ENCODE measurements around the gene NR1H4.
"Not testable (repeated sequence)": the region's sequence is repeated elsewhere in the genome, so short reads cannot be mapped to it uniquely, and the experiment has no call there.

Gene NR1H4

DNA sequence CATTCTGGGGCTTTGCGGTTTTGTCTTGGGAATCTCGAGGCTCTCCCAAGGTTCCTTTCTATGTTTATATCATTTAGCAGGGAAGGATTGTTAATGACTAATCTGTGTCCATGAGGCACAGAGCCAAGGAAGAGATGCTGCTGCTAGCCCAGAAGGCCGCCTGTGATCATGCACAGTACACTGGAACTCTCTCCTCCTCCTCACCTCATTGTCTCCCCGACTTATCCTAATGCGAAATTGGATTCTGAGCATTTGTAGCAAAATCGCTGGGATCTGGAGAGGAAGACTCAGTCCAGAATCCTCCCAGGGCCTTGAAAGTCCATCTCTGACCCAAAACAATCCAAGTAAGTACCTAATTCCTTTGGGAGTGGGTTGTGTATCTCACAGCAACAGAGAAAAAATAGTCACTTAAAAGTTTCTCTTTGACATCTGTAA is at the start of gene NR1H4:
Gene NR1H4, plus strand, starts transcription at position 151 of the 435 bp plus-strand sequence. CDS start 19,458 bp downstream, outside the sequence.
- no peak within 1 kb of the TSS for H3K4me3 ChIP-seq (ENCODE audit: low read depth, low read length)
- ChIA-PET POLR2A (no interaction called here), CTCF (no interaction called here)
- no peak for DNase-seq (ENCODE audit: low read depth, low spot score)
- TF ChIP-seq, protein P1, sequence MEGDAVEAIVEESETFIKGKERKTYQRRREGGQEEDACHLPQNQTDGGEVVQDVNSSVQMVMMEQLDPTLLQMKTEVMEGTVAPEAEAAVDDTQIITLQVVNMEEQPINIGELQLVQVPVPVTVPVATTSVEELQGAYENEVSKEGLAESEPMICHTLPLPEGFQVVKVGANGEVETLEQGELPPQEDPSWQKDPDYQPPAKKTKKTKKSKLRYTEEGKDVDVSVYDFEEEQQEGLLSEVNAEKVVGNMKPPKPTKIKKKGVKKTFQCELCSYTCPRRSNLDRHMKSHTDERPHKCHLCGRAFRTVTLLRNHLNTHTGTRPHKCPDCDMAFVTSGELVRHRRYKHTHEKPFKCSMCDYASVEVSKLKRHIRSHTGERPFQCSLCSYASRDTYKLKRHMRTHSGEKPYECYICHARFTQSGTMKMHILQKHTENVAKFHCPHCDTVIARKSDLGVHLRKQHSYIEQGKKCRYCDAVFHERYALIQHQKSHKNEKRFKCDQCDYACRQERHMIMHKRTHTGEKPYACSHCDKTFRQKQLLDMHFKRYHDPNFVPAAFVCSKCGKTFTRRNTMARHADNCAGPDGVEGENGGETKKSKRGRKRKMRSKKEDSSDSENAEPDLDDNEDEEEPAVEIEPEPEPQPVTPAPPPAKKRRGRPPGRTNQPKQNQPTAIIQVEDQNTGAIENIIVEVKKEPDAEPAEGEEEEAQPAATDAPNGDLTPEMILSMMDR (IDR thresholded peaks at IDR 0.05; ENCODE audit: insufficient read depth, low read length, missing control alignments), result no peak

DNA sequence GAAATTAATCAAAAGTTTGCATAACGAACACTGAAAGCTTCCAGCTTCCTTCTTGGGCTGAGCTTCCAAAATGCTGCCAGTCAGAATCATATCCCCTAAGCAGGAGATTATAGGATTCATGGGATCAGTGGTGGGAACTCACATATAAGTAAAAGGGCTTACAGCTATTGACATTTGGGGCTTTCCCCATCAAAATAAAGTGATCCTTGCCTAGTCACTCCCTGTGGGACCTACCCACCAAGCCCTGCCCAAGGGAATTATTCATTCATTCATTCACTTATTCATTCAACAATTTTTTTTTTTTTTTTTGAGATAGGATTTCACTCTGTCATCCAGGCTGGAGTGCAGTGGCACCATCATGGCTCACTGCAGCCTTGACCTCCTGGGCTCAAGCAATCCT is 47.5 kb upstream of the NR1H4 start:
- TF ChIP-seq, protein P1 (IDR thresholded peaks at IDR 0.05; ENCODE audit: insufficient read depth, low read length, missing control alignments), result no peak
- CTCF ChIA-PET, result interaction anchor here (1.8 kb wide), 1 partner anchor 20 kb away, joined by 4 read pairs; no protein-coding TSS in a partner anchor
- POLR2A ChIA-PET, result no interaction called here
- no peak for DNase-seq (ENCODE audit: low read depth, low spot score)
- no peak overlapping the region for H3K4me3 ChIP-seq (ENCODE audit: low read depth, low read length)

DNA sequence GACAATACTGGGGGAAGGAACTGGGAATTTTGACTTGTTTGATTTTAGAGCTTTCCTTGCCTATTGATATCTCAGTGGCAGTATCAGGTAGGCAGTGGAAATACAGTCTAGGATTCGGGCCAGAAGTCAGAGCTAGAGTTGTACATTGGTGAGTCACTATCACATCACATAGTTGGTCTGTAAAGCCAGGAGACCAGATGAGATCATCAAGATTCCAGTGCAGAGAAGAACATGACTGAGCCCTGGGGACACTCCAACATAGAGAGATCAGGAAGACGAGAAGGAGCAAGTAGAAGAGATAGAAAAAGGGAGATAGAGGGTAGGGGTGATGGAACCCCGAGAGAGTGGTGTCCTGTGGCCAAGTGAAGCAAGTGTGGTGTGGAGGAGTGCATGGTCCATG is 46.6 kb upstream of the NR1H4 start:
- CTCF ChIA-PET, result interaction anchor here (1.0 to 1.8 kb wide), 2 partner anchors 21 to 23 kb away, joined by 3 to 4 read pairs; no protein-coding TSS in a partner anchor
- DNase-seq (ENCODE audit: low read depth, low spot score), result peak; percentile 14
- TF ChIP-seq, protein P1 (IDR thresholded peaks at IDR 0.05; ENCODE audit: insufficient read depth, low read length, missing control alignments), result no peak
- POLR2A ChIA-PET, result no interaction called here
- no peak overlapping the region for H3K4me3 ChIP-seq (ENCODE audit: low read depth, low read length)

DNA sequence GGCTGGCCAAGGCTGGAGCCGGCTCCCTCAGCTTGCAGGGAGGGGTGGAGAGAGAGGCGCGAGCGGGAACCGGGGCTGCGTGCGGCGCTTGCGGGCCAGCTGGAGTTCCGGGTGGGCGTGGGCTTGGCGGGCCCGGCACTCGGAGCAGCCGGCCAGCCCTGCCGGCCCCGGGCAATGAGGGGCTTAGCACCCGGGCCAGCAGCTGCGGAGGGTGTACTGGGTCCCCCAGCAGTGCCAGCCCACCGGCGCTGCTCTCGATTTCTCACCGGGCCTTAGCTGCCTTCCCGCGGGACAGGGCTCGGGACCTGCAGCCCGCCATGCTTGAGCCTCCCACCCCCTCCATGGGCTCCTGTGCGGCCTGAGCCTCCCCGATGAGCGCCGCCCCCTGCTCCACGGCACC is 43.4 kb upstream of the NR1H4 start:
- H3K4me3 ChIP-seq (ENCODE audit: low read depth, low read length); POLR2A ChIA-PET; CTCF ChIA-PET; DNase-seq (ENCODE audit: low read depth, low spot score): not testable (repeated sequence)

DNA sequence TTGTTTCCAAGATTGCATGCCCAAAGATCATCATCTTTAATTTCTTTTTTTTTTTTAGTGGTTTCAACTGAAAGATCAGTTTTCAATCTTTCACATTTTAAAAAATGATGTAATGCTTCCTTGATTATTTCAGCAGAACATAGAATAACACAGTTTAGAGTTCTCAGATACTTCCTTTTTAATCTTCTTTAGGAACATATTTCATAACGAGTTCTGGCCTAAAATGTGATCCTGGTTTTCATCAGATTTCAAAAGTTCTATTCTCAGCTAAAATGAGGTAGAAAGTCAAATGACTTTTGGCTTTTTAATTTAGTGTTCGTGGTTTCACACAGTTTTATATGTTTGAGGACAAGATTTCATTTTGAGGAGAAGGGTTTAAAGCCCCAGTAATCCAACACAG is 40.0 kb upstream of the NR1H4 start:
- CTCF ChIA-PET, result no interaction called here
- TF ChIP-seq, protein P1 (IDR thresholded peaks at IDR 0.05; ENCODE audit: insufficient read depth, low read length, missing control alignments), result no peak
- H3K4me3 ChIP-seq (ENCODE audit: low read depth, low read length), result no peak overlapping the region
- DNase-seq (ENCODE audit: low read depth, low spot score), result no peak
- POLR2A ChIA-PET, result no interaction called here

DNA sequence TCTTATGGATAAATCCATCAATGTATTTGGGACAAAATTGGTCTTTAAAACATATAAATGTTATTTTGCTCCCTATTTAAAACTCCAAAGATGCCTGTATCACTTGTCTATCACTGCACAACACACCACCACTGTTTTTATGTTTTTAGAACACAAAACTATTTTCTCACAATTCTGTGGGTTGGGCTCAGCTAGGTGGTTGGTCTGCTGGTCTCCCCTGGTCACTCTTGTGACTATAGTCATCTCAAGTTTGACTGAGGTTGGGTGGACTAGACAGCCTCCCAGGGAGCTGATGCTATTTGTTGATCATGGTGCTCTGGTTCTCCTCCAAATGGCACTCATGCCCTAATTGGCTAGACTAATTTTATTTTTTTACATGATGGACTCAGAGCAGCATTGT is 39.5 kb upstream of the NR1H4 start:
- ChIA-PET POLR2A (no interaction called here), CTCF (no interaction called here)
- H3K4me3 ChIP-seq (ENCODE audit: low read depth, low read length), result no peak overlapping the region
- no peak for DNase-seq (ENCODE audit: low read depth, low spot score)
- TF ChIP-seq, protein P1 (IDR thresholded peaks at IDR 0.05; ENCODE audit: insufficient read depth, low read length, missing control alignments), result no peak

DNA sequence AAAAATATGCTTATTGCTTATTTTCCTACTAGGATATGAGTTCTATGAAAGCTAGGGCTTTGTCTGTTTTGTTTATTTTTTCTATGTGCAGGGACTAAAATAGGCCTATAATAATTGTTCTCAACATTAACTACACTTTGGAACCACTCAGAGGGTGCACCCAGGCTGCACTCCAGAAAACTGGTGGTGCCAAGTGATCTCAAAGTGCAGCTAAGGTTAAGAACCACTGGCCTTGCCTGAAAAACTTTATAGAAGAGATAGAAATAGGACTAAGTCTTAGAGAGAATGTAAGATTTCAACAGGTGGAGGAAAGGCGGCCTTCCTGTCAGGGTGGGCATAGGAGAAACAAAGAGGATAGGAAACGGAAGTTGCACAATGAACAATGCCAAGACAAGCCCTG is 37.7 kb upstream of the NR1H4 start:
- TF ChIP-seq, protein P1 (IDR thresholded peaks at IDR 0.05; ENCODE audit: insufficient read depth, low read length, missing control alignments), result no peak
- ChIA-PET CTCF (no interaction called here), POLR2A (no interaction called here)
- H3K4me3 ChIP-seq (ENCODE audit: low read depth, low read length), result no peak overlapping the region
- no peak for DNase-seq (ENCODE audit: low read depth, low spot score)
